Stimulated activated CD4-positive, alpha-beta T cell treated with anti-CD3 and anti-CD28 coated beads, Interleukin-15, amount 100 ng/mL, for 24 hours (primary cell): ENCODE data around the gene CASP14.
A peak's percentile ranks its signal among the peaks of the same experiment; 100 is the strongest.
"Not testable (repeated sequence)": the region's sequence is repeated elsewhere in the genome, so short reads cannot be mapped to it uniquely, and the experiment has no call there.

ENCODE experiments used
- DNase-seq: peaks from one replicate; pipeline ENCODE4 v3.0.0-alpha.2; 2020

The CASP14 gene, protein sequence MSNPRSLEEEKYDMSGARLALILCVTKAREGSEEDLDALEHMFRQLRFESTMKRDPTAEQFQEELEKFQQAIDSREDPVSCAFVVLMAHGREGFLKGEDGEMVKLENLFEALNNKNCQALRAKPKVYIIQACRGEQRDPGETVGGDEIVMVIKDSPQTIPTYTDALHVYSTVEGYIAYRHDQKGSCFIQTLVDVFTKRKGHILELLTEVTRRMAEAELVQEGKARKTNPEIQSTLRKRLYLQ

DNA sequence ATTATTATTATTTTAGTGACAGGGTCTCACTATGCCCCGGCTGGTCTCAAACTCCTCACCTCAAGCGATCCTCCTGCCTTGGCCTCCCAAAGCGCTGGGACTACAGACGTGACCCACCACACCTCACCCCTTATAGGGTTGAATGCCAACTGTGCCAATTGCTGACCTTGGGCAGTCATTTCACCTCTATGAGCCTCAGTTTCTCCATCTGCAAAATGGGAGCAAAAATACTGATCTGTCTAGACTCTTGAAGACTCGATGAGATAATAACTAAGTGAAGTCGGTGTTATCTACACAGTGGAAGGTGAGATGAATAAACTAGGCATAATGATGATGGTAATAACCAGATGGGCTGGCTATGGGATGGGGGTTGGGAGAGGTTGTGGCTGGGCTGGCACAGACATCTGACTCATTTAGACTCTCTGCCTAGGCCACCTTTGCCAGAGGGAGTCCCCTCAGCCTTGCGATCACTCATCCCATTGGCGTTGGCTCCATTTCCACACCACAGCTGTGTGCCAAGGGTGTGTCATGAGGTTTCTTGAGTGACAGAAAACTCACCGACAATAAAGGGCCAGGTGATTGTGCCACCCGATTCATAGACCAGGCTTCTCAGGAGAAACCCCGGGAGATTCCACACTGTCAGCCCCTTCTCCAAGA, at the start of gene CASP14:
CASP14 (plus strand) TSS at position 596 of the 657 bp plus-strand sequence. CDS start 2,772 bp downstream, outside the sequence.
- DNase-seq, result no peak

DNA sequence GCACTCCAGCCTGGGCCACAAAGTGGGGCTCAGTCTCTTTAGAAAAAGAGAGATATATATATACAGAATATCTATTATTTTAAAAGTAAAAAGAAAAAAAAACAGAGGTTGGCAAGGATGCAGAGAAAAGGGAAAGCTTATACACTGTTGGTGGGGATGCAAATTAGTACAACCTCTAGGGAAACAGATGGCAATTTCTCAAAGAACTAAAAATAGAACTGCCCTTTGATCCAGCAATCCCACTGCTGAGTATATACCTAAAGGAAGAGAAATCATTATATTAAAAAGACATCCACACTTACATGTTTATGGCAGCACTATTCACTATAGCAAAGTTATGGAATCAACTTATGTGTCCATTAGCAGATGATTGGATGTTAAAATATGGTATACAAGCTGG, 41.0 kb upstream of the CASP14 start:
- no peak for DNase-seq

DNA sequence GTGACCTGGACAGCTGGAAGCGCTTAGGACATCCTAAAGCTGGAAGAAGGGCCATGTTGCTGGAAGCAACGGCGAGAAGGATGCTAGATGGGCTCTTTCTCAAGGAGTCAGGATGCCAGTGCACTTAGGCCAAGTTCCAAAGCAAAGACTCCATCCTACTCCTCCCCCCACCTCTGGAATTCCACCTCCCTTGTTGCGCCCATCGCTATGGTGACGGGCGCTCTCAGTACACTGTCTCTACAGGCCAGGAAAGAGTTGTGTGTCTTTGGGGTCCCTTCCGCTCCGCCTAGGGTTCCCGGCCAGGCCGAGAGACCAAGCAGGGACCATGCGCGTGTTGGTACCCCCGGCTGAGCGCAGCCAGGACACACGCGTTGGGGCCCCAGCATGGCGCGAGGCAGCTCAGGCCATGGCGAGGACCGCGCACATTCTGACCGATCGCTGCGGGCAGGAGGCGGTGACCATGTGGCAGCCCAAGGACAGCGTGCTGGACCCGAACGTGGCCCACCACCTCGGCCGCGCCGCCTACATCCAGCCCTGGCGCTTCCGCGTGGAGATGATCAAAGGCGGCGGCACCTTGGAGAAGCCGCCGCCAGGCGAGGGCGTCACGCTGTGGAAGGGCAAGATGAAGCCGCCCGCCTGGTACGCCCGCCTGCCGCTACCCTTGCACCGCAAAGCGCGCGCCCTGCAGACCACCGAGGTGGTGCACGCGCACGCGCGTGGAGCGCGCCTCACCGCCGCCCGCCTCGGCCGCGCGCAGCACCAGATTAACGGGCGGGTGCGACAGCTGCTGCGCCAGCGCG, 38.6 kb upstream of the CASP14 start:
- no peak for DNase-seq

DNA sequence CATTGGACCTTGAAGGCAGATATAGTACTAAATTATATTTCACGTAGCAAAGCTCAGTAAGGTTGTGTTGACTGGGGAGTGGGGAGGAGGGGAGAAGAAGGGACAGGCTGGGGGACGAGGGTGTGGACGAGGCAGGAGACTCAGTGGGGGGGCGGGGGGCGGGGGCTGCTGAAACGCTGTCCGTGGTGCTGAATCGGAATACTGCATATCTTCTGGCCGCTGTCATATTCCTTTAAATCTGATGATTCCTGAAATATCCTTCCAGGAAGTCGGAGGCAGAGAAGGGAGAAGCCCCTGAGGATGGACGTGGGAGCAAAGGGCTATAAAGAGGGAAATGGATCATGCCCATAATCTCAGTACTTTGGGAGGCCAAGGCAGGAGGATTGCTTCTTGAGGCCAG, 34.7 kb upstream of the CASP14 start:
- DNase-seq, result no peak

DNA sequence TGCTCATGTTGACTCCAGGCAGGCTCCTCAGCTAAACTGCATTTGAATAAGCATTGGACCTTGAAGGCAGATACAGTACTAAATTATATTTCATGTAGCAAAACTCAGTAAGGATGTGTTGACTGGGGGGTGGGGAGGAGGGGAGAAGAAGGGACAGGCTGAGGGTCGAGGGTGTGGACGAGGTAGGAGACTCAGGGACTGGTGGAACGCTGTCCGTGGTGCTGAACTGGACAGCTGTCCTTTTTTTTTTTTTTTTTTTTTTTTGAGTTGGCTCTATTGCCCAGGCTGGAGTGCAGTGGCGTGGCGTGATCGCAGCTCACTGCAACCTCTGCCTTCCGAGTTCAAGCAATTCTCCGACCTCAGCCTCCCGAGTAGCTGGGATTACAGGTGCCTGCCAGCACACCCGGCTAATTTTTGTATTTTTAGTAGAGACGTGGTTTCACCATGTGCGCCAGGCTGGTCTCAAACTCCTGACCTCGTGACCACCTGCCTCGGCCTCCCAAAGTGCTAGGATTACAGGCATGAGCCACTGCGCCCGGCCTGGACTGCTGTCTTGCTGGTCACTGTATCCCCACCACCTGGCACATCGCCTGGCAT, 33.2 kb upstream of the CASP14 start:
- peak; percentile 8 for DNase-seq

DNA sequence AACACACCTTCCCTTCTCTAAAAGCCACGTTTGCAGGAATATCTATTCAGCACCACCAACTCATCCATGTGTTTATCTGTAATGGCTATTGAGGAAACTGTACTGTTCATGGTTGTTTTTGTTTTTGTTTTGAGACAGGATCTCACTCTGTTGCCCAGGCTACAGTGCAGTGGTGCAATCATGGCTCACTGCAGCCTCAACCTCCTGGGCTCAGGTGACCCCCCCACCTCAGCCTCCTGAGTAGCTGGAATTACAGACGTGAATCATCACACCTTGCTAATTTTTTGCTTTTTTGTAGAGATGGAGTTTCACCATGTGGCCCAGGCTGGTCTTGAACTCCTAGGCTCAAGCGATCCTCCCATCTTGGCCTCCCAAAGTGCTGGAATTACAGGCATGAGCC, 30.4 kb upstream of the CASP14 start:
- not testable (repeated sequence) for DNase-seq

DNA sequence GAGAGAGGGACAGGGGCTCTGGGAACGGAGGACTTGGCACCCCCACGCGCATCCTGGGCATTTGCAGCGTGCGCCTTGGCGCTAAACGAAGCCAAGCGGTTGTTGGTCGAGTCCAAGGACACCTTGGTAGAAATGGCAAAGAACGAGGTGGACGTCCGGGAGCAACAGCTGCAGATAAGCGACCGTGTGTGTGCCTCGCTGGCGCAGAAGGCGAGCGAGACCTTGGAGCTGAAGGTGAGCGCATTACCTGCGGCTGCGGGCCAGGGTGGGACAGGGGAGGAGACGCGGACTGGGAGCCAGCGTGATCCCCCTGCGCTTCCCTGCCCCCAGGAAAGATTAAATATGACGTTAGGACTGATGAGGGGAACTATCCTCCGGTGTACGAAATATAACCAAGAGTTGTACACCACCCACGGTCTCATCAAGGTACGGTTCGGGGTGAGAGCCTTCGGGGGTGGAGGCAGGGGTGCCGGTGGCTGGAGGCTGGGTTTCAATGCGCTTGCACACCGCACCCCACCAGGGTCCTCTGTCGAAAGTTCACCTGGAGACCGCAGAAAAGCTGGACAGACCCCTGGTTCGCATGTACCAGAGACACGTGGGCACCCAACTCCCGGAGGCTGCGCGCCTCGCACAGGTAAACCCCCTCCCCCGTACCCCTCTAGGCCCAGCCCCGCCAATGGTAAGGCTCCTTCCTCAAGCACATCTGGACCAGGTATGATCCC, 27.8 kb upstream of the CASP14 start:
- no peak for DNase-seq

DNA sequence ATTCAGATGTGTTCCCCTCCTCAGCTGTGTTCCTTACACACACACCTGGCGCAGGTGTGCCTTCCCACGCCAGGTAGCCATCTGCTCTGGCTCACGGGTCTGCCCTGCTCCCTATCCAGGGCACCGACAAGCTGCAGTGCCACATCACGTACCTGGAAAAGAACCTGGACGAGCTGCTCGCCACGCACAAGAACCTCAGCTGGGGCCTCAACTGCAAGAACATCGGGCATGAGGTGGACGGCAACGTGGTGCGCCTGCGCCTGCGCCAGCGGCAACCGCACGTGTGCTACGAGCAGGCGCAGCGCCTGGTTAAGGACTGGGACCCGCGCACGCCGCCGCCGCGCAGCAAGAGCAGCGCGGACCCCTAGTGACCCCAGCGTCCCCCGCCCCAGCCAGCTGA, 26.5 kb upstream of the CASP14 start:
- no peak for DNase-seq

DNA sequence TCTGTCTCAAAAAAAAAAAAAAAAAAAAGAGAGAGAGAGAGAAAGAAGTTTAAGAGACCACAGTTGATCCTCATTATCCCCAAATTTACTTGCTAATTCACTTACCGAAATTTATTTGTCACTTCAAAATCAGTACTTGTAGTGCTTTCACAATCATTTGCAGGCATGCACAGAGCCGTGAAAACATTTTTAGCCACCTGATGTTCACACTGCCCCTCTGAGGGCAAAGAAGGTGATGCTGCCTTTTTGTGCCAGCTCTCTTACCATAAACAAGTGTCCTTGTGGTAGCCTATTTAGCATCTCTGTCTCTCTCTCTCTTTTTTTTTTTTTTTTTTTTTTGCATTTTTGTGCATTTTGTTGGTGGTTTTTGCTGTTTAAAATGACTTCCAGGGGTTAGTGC, 24.1 kb upstream of the CASP14 start:
- no peak for DNase-seq

DNA sequence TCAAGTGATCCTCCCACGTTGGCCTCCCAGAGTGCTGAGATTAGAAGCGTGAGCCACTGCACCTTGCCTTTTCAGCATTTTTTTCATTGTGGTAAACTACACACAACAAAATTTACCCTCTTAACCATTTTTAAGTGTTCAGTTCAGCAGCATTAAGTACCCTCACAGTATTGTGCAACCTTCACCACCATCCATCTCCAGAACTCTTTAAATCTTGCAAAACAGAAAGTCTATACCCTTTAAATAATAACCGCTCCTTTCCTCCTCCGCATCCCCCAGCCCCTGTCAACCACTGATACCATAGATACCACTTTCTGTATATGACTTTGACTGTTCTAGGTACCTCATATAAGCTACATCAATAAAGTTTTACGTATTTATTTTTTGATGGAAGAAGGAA, 20.8 kb upstream of the CASP14 start:
- DNase-seq, result no peak

DNA sequence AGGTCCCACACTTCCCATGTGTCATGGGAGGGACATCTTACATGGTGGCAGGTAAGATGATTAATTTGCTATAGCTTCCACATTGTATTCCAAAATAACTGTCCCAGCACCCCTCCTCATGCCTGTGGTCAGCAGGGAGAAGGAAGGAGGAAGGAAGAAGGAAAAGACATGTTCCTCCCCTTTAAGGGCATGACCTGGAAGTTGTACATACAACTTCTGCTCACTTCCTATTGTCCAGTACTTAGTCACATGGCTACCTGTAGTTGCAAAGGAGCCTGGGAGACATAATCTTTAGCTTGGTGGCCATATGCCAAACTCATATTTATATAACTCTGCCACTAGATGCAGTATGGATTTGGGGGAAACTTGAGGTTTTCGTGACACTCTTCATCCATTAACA, 17.6 kb upstream of the CASP14 start:
- no peak for DNase-seq

DNA sequence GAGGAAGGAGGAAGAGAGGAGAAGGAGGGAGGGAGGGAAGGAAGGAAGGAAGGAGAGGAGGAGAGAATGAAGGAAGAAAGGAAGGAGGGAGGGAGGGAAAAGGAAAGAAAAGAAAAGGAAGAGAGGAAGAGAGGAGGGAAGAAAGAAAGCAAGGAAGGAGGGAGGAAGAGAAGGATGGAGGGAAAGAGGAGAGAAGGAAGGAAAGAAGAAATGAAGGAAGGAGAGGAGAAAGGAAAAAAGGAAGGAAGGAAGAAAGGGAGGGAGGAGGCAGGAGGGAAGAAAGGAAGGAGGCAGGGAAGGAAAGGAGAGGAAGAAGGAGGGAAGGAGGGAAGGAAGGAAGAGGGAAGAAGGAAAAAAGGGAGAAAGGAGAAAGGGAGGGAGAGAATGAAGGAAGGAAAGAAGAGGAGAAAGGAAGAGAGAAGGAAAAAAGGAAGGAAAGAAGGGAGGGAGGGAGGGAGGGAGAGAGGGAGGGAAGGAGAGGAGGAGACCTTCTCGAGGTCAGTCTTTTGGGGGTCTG, 13.4 kb upstream of the CASP14 start:
- DNase-seq, result no peak

DNA sequence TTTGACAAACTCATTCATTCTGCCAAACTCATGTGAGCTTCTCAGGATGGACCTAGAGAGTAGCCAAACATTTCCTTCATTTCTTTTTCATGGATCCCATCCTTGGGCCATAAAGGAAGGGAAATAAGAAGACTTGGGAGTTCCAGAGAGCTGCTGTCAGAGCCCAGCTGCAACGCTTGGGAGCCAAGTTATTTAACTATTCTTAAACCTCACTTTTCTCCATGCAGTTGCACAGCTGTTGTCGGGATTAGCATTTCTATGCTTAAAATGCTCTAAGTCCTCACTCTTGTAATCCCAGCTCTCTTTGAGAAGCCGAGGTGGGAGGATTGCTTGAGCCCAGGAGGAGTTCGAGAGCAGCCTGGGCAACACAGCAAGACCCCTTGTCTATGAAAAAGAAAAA, 11.7 kb upstream of the CASP14 start:
- no peak for DNase-seq

DNA sequence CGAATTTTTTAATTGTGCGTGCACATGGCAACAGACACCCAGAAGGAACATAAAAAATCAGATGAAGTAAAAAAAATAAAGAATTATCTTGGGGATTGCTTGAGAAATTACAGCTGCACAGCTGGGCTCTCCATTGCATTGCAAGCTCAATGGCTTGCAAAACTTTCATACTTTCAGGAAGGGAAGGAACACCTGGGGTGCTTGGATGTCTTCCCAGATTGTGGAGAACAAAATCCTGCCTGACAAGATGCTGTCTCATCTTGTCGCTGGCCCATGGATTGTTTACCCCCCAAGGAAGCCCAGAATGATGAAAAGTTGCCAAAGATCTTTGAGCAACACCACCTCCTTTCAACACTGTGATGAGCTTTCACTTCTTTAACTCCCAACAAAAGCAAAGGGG, 11.0 kb upstream of the CASP14 start:
- no peak for DNase-seq

DNA sequence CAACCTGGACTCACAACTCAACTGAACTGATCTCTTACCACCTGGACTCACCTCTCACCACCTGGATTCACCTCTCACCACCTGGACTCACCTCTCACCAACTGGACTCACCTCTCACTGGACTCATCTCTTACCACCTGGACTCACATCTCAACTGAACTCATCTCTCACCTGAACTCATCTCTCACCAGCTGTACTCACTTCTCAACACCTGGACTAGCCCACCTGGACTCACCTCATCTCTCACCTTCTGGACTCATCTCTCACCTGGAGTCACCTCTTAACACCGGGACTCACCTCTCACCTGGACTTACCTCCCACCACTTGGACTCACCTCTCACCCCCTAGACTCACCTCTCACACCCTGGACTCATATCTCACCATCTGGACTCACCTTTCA, 7.3 kb upstream of the CASP14 start:
- no peak for DNase-seq

DNA sequence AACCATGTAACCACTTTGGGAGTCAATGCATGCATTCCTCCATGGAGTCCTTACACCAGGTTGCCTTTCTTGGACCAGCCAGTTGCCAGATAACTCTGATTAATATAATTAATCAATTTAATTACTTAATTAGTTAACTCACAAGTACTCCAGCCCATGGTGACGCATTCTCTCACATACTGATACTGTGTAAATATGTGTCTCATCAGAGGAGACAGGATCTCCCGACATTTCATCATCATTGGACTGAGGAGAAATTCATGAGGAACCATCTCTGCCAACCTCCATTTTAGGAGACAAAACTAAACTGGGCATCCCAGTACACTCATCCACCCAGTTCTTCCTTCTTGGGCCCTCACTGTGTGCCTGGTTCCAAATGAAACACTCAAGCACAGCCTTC, 6.5 kb upstream of the CASP14 start:
- no peak for DNase-seq

DNA sequence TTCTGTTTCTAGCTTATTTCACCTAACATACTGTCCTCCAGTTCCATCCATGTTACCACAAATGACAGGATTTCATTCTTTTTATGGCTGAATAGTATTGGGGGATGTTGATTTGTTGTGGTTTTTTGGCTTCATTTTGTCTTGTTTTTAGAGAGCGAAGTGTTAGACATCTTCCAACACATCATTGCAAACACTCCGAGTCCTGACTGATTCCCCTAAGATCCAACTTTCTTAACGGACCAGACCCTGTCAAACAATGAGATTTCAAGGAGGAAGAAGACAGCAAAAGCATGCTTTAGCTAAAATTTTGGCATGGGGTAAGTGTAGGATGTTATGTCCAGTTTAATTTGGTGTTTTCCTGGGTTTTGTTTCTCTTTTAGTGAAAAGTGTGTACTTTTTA, 3.8 kb upstream of the CASP14 start:
- no peak for DNase-seq

DNA sequence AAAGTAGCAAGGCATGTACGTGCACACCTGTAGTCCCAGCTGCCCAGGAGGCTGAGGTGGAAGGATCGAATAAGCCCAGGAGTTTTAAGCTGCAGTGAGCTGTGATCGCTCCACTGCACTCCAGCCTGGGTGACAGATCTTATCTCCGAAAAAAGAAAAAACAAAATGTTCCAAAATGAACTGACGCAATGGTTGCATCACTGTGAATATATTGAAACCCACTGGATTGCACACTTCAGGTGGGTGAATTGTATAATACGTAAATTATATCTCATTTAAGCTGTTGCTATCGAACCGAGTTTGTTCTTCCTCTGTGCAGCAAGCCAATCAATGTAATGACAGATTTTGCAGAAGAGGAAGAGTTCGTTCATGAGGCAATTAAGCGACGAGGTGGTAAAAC, 1.6 kb upstream of the CASP14 start:
- no peak for DNase-seq

DNA sequence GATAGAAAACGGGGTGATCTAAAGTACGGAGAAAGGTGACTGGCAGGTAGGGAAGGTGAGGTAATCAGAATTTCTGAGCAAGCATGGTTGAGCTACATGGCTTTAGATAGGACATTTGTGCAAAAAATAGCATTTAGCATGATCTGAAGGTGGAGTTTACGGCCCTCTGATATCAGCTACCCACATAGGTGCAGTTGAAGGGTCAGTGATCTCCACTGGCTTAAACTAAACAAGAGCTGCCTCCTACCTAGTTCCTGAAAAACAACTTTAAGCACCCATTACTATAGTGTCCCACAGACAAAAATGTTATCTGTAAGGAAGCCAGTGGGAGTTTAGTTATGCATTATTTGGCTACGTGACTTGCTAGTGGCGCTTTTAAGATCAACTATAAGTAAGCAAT, 1.2 kb upstream of the CASP14 start:
- DNase-seq, result no peak

DNA sequence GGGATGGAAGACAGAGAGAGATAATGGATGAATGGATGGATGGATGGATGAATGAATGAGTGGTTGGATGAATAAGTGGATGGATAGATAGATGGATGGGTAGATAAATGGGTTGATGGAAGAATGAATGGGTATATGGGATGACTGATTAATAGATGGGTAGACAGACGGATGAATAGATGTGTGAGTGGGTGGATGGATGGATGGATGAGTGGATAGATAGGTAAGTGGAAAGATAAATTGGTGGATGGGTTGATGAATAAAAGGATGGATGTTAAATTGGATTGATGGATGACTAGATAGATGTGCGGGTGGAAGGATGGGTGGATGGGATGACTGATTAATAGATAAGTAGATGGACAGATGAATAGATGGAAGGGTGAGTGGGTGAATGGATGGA, 1.4 kb downstream of the CASP14 start:
- no peak for DNase-seq

DNA sequence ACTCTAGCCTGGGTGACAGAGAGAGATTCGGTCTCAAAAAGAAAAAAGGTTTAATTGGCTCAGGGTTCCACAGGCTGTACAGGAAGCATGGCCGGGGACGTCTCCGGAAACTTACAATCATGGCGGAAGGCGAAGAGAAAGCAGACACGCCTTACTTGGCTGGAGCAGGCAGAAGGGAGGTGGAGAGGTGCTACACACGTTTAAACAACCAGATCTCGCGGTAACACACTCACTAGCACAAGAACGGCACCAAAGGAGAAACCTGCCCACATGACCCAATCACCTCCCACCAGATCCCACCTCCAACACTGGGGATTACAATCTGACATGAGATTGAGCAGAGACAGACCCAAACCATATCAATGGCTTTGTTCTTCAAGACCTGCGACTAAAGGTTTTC, 12.8 kb downstream of the CASP14 start:
- no peak for DNase-seq

DNA sequence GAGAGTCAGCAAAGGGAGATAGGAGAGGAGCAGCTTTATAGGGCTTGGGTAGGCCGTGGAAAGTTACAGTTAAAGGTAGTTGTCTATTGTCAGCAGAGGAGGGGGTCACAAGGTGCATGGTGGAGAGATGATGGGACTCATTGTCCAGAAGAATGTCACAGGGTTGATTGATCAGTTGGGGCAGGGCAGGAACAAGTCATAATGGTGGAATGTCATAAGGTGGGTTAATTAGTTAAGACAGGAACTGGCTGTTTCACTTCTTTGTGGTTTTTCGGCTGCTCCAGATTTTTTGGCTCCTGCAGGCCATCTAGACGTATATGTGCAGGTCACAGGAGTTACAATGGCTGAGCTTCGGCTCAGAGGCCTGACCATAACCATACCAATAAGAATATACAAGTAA, 21.1 kb downstream of the CASP14 start:
- not testable (repeated sequence) for DNase-seq
